KMS-11 (cell line): ENCODE data around the gene IQCE.
"Not testable (repeated sequence)": the region's sequence is repeated elsewhere in the genome, so short reads cannot be mapped to it uniquely, and the experiment has no call there.

Experiments used
- H2AFZ ChIP-seq: fragments of 200-600 bp; sonication (generic); 2 replicates; pipeline ENCODE4 v1.6.1; 2016; ENCODE audit warnings: antibody characterized with exemption, mixed run types, low read depth
- H3K27ac ChIP-seq: fragments of 200-600 bp; sonication (generic); 2 replicates; pipeline ENCODE4 v1.6.1; 2016; ENCODE audit warnings: mild to moderate bottlenecking, mixed run types
- H3K27me3 ChIP-seq: fragments of 200-600 bp; sonication (generic); 2 replicates; pipeline ENCODE4 v1.6.1; 2017; ENCODE audit warnings: mild to moderate bottlenecking, low read depth, mixed run types, moderate library complexity; ENCODE audit not compliant: insufficient read depth
- H3K36me3 ChIP-seq: fragments of 200-600 bp; sonication (generic); 2 replicates; pipeline ENCODE4 v1.6.1; 2017; ENCODE audit warnings: mild to moderate bottlenecking, mixed run types; ENCODE audit not compliant: insufficient read depth
- H3K4me1 ChIP-seq: fragments of 200-600 bp; sonication (generic); 2 replicates; pipeline ENCODE4 v1.6.1; 2016; ENCODE audit warnings: mild to moderate bottlenecking, low read depth, mixed run types; ENCODE audit not compliant: poor library complexity, severe bottlenecking
- H3K4me2 ChIP-seq: fragments of 200-600 bp; sonication (generic); 2 replicates; pipeline ENCODE4 v1.7.0; 2016; ENCODE audit warnings: mild to moderate bottlenecking, mixed run types
- H3K4me3 ChIP-seq: fragments of 200-600 bp; sonication (generic); IDR thresholded peaks from 2 replicates; pipeline ENCODE4 v1.6.1; 2017; ENCODE audit warnings: low read depth, low read length, mixed read lengths; ENCODE audit not compliant: insufficient read depth
- H3K79me2 ChIP-seq: fragments of 200-600 bp; sonication (generic); 2 replicates; pipeline ENCODE4 v1.6.1; 2016; ENCODE audit warnings: low read depth, mixed run types; ENCODE audit not compliant: insufficient read depth
- H3K9ac ChIP-seq: fragments of 200-600 bp; sonication (generic); 2 replicates; pipeline ENCODE4 v1.6.1; 2016; ENCODE audit warnings: mild to moderate bottlenecking, mixed run types
- H4K20me1 ChIP-seq: fragments of 200-600 bp; sonication (generic); 2 replicates; pipeline ENCODE4 v1.6.1; 2016; ENCODE audit warnings: mild to moderate bottlenecking, mixed run types; ENCODE audit not compliant: insufficient read depth
- CTCF ChIP-seq: fragments of 200-600 bp; sonication (generic); conservative IDR thresholded peaks from 2 replicates; pipeline ENCODE4 v1.6.1; 2017; ENCODE audit warnings: low read depth, mild to moderate bottlenecking, antibody characterized with exemption, low read length, moderate library complexity, mixed read lengths

IQCE gene

GRCh38 chr7:2559283-2559950 is 638 bp downstream of the IQCE start:
- Histone ChIP-seq H3K9ac (peak overlapping the region; percentile 58), H2AFZ (peak overlapping the region; percentile 79), H3K4me2 (peak overlapping the region; percentile 62), H4K20me1 (no peaks in the 10 kb centered on the region), H3K36me3 (no peaks in the 10 kb centered on the region), H3K4me3 (no peak overlapping the region), H3K27me3 (no peaks in the 10 kb centered on the region), H3K27ac (peak overlapping the region; percentile 51), H3K4me1 (peaks cover 39% of the 10 kb centered on the region), H3K79me2 (peaks cover 13% of the 10 kb centered on the region; the same call in 1 of the 2 replicates)
- TF ChIP-seq CTCF, result no peak

- H2AFZ ChIP-seq, H3K27me3 ChIP-seq, H3K4me2 ChIP-seq, H3K79me2 ChIP-seq, H3K27ac ChIP-seq, H3K4me3 ChIP-seq, H4K20me1 ChIP-seq, H3K9ac ChIP-seq, H3K36me3 ChIP-seq: not testable (repeated sequence)
- H3K4me1 ChIP-seq, result peaks cover 56% of the 10 kb centered on the region
Observed at GRCh38 chr7:2563955-2564354, 5.2 kb downstream of the IQCE start.

GRCh38 chr7:2564970-2565540 is 6.3 kb downstream of the IQCE start:
- H4K20me1 ChIP-seq, result no peaks in the 10 kb centered on the region
- no peak overlapping the region for H3K4me2 ChIP-seq
- H3K27ac ChIP-seq, result no peak overlapping the region
- no peak overlapping the region for H3K4me3 ChIP-seq
- no peaks in the 10 kb centered on the region for H3K36me3 ChIP-seq
- H3K4me1 ChIP-seq, result peaks cover 53% of the 10 kb centered on the region
- H2AFZ ChIP-seq, result no peak overlapping the region
- H3K9ac ChIP-seq, result no peak overlapping the region
- H3K79me2 ChIP-seq, result peaks cover 8% of the 10 kb centered on the region; the same call in 1 of the 2 replicates
- H3K27me3 ChIP-seq, result no peaks in the 10 kb centered on the region
- TF ChIP-seq CTCF, result no peak

GRCh38 chr7:2566348-2566889 is 7.6 kb downstream of the IQCE start:
- Histone ChIP-seq H3K4me3 (no peak overlapping the region), H3K4me1 (peaks cover 41% of the 10 kb centered on the region), H2AFZ (no peak overlapping the region), H4K20me1 (no peaks in the 10 kb centered on the region), H3K27me3 (no peaks in the 10 kb centered on the region), H3K36me3 (no peaks in the 10 kb centered on the region), H3K79me2 (peaks cover 8% of the 10 kb centered on the region; the same call in 1 of the 2 replicates), H3K9ac (peak overlapping the region; percentile 1; the same call in 1 of the 2 replicates), H3K27ac (peak overlapping the region; percentile 50; the same call in 1 of the 2 replicates), H3K4me2 (peak overlapping the region; percentile 74)
- TF ChIP-seq CTCF, result no peak
